GM19025 (cell line): ENCODE results near the gene AKAP1.
A peak's percentile ranks its signal among the peaks of the same experiment; 100 is the strongest.
"Not testable (repeated sequence)": the region's sequence is repeated elsewhere in the genome, so short reads cannot be mapped to it uniquely, and the experiment has no call there.

Experiments used
- ATAC-seq: cut with Tn5 transposase; IDR thresholded peaks from one replicate; pipeline ENCODE4 v1.9.1; 2021; ENCODE audit warnings: mild to moderate bottlenecking, low read depth, moderate library complexity; ENCODE audit not compliant: unreplicated experiment

AKAP1 gene

DNA sequence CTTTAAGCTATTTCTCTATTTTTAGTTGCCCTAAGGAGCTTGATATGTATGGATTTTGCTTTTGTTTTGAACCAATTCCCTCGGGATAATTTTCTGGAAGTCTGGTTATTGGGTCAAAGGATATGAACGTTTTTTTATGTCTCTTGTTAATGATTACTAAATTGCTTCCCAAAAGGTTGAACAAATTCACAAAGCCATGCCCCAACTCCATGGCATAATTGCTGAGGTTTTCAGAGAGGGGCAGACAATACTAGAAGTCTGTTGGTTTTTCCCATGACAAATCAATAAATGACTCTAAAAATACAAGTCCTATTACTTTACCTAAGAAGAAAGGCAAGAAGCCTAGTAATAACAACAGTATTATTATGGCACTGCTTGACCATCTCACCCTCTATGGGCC lies 11.4 kb upstream of the AKAP1 start:
- ATAC-seq, result no peak

DNA sequence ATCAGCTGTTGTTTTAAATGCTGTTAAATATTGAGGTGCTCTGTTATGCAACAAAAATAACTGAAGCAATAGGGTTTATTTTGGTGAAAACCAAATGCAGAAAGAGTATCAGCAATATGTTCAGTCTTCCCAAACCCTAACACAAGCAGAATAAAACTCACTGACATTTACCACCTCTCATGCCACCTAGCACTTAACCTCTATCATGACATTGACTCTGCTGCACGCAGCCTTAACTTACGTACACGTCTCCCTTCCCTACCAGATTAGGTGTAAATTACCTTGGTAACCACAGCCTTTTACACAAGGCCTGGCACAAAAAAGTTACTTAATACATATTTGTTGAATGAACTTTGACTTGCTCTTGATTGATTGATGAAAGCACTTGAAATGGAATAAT lies 9.9 kb upstream of the AKAP1 start:
- no peak for ATAC-seq

DNA sequence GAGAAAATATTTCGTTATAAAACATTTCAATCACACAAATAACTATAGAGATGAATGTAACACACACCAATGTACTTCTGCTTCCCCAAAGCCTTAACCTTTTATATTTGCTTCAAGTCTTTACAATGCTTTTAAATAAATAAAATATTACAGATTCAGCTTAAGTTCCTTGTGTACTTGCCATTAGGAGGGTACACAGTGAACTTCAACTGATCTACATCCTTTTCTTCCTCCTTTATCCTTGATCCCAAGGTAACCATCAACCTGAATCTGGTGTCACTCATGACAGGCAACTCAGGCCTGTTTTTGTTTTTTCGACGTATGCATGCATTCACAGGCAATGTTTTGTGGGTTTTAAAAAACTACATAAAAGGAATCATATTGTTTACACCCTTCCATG lies 9.3 kb upstream of the AKAP1 start:
- ATAC-seq, result no peak

DNA sequence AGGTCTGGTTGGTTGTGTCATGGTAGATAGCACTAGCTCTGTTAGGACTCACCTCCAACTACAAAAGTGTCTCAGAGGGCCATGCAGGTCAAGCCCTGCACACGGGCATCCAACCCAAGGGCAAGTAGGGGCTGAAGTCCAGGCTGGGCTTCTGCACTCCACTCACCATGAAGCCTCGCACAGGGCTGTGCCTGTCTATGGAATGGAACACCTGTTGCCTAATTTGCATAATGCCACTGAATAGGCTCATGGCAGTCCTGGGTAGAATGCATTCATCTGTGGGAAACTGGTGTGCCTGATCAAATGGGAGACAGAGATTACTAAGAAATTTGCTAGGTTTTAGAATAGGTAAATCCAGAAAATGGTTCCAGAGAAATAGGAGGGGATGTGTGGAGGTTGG lies 8.0 kb upstream of the AKAP1 start:
- ATAC-seq, result no peak

DNA sequence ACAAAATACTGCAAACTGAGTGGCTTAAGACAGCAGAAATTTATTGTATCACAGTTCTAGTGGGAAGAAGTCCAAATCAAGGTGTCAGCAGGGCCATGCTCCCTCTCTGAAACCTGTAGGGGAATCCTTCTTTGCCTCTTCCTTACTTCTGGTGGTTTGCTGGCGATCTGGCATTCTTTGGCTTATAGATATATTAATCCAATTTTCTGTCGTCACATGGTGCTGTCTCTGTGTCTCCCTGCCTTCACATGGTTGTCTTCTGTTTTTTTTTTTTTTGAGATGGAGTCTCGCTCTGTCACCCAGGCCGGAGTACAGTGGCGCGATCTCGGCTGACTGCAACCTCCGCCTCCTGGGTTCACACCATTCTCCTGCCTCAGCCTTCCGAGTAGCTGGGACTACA lies 6.8 kb upstream of the AKAP1 start:
- no peak for ATAC-seq

DNA sequence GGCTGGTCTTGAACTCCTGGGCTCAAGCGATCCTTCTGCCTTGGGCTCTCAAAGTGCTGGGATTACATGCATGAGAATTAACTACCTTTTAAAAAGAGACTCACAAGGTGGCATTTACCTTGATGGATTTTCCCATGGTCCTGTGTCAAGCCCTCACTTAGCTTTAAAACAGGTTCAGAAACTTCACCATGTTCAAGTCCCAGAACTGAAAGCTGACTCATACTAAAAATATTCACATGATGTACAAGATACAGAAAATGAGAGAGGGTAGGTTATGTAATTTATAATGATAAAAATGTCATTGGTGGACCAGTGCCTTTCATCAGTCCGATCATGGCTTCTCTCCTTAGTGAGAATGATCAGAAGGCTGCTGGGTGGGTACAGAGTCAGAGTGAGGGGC lies 4.3 kb upstream of the AKAP1 start:
- no peak for ATAC-seq

DNA sequence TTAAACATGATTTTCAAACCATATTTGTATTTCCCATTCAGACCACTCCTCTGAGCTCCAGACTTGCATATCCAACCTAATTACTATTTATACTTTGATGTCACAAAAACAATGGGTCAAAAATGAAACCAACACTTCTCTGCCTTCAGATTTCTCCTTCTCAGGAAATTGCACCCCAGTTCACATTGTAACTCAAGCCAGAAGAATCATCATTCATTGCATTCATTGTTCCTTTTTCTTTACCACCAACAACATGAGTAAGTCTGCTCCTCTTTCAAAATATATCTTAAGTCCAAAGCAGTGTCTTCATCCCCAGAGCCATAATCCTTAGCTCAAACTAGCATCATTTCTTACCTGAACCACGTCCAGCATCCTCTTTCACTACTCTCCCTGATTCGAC lies 2.6 kb upstream of the AKAP1 start:
- ATAC-seq, result no peak

DNA sequence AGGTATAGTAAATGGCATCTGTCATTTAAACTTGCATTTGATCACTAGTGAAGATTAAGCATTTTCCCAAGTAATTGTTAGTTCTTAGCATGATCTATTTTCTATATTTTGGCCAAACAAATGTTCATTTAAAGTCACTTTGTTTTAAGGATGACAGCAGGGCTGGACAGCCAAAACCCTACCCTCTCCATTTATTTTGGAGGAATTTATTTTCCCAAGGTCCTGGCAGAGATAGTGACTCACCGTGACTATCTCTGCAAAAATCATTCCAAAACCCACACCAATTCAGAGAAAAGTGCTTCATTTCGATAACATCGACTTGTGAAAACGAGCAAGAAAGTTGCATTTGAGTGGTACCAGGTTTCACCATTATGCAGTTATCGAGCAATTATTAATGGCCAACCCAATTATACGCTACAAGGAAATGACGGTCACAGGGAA lies 665 bp upstream of the AKAP1 start:
- ATAC-seq, result peak; percentile 9

DNA sequence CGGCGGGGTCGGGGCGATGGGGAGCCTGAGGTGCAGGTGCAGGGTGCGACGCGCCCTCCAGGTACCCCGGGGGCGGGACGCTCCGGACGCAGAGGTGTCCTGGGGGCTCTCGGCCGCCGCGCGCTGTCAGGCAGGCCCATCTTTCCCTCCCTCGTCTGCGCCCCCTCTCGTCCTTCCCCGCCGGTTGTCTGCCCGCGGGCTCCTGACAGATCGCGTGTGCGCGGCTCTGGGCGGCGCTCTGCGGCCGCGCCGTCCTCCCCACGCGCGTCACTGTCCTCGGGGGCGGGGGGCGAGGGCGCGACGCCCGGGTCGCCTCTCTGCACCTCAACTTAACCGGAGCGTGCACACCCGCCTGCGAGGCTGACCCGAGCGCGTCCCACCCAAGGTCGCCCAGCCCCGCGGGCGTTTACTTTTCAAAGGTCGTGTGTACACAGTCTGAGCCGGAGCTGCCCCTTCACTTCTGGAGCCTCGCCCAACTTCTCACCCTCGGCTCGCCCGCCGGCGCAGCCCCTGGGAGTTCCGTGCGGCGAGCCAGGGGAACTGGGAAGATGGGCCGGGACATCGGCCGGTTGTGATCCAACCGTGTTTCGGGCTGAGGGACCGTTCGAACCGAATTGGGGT lies 512 bp downstream of the AKAP1 start:
- peak; percentile 29 for ATAC-seq

DNA sequence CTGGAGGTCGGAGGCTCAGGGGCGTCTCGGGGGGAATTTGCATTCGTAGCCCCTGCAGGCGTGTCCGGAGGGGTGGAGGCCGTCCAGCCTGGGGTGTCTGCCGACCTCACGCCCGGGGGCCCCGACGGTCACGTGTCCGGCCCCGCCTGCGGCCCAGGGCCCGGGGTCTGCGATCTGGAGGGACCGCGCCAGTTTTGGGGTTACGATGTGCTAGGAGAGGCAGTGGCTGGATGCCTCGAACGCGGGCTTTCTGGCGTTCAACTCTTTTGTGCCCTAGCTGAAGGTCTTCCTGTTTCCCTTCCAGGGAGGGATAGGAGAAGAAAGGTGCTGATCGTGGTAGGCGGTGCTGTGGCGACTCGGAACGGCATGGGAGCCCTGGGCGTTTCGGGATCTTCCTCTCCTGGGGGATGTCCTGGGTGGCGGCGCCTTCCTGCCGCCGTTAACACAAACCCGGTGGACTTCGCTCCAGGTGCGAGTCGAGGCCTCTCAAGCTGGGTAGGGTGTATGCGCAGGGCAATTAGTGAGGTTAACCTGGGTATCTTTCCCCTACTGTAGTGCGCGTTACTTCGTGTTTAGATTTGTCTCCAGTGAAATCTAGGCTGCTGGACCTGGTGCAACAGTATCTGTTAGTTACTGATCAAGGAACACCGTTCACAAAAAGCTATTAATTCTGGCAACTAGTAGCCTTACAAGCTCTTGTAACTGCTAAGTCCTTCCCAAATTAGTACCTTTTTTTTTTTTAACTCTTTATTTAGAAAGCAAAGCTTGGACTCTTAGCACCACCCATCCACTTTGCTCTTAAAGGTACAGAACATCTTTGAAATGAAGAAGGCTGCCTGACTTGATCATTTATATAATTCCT lies 1.3 kb downstream of the AKAP1 start:
- ATAC-seq, result no peak

DNA sequence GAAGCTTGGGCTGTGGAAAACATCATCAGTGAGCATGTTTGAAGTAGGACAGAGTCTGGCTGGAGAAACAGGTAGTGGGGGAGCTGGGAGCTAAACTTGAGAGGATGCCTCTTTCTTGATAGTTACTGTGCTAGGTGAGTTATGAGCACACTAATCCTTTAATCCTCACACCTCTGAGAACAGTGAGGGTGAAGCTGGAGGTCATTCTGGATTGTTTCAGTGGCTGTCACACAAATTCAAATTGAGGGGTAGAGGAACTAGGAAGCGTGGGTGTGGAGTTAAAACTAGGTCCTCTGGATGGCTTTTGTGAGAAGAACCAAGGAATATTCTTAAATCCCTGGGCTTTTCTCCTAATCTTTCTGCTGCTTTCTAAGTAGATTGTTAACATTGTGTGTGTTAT lies 3.3 kb downstream of the AKAP1 start:
- ATAC-seq, result no peak

DNA sequence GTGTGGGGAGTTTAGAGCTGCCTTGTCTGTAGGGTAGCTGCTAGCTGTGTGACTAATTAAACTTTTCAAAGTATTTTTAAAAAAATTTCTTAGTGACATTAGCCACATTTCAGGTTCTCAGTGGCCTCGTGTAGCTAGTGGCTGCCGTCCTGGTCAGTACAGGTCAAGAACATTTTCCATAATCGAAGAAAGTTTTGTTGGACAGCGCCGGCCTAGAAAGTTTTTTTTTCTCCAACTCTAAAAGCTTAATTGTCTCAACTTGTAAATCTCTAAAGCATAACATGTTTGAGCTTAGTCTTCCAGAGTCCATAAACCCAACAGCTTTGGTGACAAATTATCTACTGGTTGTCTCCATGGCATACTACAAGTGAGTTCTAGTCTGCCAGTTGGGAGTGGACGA lies 4.3 kb downstream of the AKAP1 start:
- no peak for ATAC-seq

DNA sequence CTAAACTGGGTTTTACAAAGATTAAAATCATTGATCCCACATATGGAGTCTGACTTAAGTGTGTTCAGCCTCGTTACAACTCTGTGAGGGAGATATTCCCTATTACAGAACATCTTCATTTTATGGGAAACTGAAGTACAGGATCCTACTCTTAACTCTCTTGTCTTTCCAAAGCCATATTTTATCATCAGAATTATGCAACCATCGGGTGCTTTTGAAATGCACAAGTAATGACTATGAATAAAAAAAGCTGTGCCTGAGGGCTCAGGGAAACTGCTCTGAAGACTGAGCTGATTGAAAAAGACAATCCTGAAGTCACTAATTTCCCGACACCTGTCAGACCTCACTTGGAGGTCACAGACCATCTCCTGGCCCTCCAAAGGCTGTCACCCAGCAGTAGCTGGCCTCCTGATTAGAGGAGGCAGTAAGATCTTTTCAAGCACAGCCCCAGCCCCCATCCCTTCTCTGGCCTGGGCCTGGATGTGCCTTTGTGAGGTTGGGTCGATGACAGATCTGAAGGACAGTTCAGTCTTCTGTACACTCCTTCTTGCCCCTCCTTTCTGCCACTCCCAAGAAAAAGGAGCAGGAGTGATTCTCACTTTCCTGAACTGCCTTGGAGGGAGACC lies 5.6 kb downstream of the AKAP1 start:
- ATAC-seq, result no peak

DNA sequence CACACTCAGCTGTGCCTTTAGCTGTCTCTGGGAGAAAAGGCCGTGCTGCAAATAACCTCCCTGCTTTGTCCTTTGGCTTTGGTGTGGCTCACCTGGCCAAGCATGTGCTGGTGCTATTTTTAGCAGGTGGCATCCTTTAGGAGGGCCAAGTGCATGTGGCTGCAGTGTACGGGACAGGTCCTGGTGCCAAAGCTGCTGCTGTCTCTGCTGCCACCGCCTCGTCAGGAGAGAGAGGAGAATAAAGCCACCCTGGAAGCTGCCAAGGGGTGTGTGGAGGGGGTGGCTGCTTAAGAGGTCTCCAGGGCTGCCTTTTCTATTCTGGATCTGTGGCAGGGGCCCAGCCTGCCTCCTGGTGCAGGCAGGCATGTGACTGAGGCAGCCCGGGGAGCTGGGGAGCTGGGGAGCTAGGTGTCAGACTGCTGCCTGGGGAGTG lies 6.2 kb downstream of the AKAP1 start:
- ATAC-seq, result no peak

DNA sequence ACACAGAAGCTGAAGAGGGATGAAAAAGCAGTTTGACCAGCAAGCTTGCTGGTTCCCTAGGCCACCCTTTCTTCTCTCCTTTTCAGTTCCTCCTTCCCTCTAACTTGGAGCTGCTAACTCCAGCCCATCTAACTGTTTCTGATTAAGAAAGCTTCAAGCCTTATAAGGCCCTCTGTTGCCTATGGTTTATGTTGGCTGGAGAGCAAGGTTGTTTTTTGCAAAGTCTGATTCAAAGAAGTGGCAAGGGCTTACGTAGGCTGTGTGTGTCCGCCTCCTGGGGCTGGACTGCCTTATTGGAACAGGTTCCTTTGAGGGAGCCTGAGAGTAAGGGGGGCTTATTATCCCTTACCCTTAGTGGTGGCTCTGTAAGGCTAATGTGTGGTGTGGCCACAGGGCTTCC lies 7.1 kb downstream of the AKAP1 start:
- no peak for ATAC-seq

DNA sequence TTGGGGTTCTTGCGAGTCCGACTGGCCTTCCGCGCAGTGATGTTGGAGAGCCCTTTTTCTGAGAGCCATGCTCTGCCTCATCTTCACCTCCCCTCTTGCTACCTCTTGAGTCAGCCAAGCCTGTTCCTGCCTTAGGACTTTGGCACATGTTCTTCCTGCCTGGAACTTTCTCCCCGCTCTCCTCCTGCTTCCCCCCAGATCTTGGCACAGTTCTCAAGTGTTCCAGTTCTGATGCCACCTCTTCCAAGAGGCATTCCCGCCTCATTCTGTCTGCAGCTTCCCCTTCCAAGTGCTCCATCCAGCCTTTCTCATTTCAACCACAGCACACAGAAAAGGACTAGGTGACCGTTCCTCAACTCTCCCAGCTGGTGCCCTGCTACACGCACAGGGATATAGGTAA lies 7.7 kb downstream of the AKAP1 start:
- no peak for ATAC-seq

DNA sequence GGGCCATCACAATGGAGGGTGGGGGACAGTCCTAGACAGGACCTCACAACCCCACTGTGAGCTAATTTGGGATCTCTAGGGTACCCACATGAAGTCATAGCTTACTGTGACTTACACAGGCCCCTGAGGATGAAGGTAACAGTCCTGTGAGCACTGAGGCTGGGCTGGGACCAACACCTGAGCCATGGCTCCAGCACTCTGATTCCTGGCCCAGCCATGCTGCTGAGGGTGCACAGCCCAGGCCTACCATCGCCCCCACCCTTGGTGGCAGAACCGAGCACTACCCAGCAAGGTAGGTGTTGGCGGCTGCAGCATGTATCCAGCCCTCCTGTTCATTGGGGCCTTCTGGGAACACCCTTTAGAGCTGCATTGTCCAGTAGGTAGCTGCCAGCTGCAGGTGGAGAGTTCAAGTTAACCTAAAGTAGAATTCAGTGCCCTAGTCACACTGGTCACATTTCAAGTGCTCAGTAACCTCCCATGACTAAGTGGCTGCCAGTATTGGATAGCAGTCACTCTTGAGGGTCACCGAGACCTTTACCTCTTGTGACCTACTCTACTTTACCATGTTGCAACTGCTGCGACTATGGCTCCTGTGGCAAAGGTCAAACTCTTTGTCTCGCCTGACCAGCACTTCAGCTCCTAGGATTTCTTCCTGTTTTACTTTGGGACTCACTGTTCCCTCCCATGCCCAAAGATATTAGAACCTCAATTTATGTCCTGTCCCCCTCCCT lies 11.6 kb downstream of the AKAP1 start:
- no peak for ATAC-seq

DNA sequence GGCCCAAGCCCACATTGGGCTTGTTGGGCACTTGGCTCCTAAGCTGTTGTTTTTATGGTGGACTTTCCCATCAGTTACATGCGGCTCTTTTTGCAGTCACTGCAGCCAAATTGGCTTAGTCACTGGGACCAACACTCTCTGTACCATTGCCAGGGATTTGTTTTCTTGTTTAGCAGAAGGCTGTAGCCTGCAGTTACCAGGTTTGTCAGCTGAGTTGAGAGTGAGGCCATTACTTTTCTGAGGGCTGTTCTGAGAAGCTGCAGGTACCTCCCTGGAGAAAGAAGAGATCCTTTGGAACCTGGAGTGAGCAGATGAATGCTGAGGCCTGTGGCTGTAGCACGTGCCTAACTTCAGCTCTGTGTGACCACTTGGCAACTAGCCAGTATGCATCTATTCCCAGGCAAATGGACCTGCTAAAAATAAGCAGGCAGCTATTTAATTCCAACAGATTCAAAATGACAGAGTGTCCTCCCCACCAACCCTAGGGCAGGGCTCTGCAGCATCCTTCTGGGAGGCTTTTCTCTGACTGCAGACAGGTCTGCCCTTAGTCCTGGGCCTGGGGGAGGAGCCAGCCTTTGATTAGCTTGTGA lies 12.9 kb downstream of the AKAP1 start:
- no peak for ATAC-seq

DNA sequence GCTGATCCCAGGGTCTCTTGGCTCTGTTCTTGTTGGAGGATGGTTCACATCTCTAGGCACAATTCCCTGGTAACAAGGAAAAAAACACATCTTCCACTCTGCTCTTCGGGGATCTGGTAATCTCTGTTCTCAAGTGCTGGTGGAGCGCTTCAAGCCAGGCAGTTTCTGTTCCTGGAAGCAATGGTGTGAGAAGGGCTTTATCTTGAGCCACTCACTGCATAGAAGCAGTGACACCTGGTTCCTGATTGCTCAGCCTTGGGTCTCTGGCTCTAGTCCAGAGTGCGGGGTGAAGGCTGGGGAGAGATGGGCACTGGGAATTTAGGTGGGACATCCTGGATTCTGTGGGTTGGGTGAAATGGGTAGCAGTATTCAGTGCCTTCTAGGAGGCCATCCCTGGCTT lies 14.1 kb downstream of the AKAP1 start:
- no peak for ATAC-seq

DNA sequence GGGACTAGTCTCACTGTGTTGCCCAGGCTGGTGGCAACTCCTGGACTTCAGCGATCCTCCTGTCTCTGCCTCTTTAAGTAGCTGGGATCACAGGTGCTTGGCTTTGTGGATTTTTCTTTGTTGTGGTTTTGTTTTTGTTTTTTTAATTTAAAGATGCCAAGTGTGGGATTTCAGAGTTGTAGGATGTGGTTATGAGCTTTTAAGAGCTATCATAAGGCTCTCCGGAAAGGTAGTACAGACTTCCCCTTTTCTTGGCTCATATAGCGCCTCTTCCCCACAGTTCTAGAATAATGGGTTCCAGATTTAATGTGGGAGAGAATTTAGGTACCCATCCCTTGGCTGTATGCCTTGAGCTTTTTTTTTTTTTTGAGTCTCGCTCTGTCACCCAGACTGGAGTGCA lies 17.1 kb downstream of the AKAP1 start:
- ATAC-seq, result no peak

DNA sequence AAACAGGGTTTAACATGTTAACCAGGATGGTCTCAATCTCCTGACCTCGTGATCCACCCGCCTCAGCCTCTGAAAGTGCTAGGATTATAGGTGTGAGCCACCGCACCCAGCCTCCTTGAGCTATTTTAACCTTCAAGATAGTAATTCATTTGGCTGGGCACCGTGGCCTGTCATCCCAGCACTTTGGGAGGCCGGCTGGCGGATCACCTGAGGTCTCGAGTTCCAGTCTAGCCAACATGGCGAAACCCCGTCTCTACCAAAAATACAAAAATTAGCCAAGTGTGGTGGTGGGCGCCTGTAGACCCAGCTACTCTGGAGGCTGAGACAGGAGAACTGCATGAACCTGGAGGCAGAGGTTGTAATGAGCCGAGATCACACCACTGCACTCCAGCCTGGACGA lies 17.6 kb downstream of the AKAP1 start:
- not testable (repeated sequence) for ATAC-seq
